ENCODE results near the gene ADAMTS8. TPM values are rescaled to one million over a fixed set of nuclear protein-coding genes. Genes with fewer than 3 reads are reported as not detected.
A peak's percentile ranks its signal among the peaks of the same experiment; 100 is the strongest.

Gene ADAMTS8
- total RNA-seq, 1 experiment from 2014 or later, result 0.15 TPM

- Histone ChIP-seq H3K36me3 (ENCODE audit: control insufficient read depth, insufficient read depth, low read length) (no peaks in the 10 kb centered on the region), H3K4me1 (ENCODE audit: control insufficient read depth, insufficient read depth, low read length) (peaks cover 18% of the 10 kb centered on the region), H3K9me3 (ENCODE audit: control insufficient read depth, insufficient read depth, low read depth, low read length) (no peaks in the 10 kb centered on the region), H3K27me3 (ENCODE audit: control insufficient read depth, insufficient read depth, low read length) (no peaks in the 10 kb centered on the region), H3K27ac (ENCODE audit: low read length) (no peak overlapping the region; the same call in 1 of the 2 replicates), H3K4me3 (ENCODE audit: low read depth in 2 of 2, low read length in 2 of 2) (no peak overlapping the region)
- no peak for ATAC-seq
- ChIA-PET CTCF (interaction anchor here (0.6 kb wide), 1 partner anchor 264 kb away, joined by 3 read pairs; no protein-coding TSS in a partner anchor), POLR2A (no interaction called here)
- no peak for DNase-seq (ENCODE audit: low read depth, low spot score)
- TSS peak; percentile 2 for BruUV-seq (replicated peaks)
- intact Hi-C loops (cut with micrococcal nuclease; ENCODE audit: unreplicated experiment) (no loop called here), in situ Hi-C loops (cut with HindIII; ENCODE audit: low pct_unique_long_range_greater_than_20kb, low sequenced_read_pairs) (no loop called here)
- TF ChIP-seq POLR2AphosphoS5 (IDR thresholded peaks at IDR 0.05; ENCODE audit: low read depth, low read length), result no peak
These were observed 26.3 kb upstream of the ADAMTS8 start for GRCh38 chr11:130454491-130455252.

- no peak for ATAC-seq
- no peak overlapping the region for H3K27ac ChIP-seq (ENCODE audit: low read length)
- no TSS peak for BruUV-seq (replicated peaks)
- TF ChIP-seq TCF7L2 (IDR thresholded peaks at IDR 0.05; ENCODE audit: low read depth, low read length), result no peak
- no peak for TF ChIP-seq SIN3A (IDR thresholded peaks at IDR 0.05; ENCODE audit: borderline replicate concordance, insufficient read depth, low read depth, low read length)
- no peak for TF ChIP-seq POLR2AphosphoS5 (IDR thresholded peaks at IDR 0.05; ENCODE audit: low read depth, low read length)
- no peak for TF ChIP-seq CTCF (IDR thresholded peaks at IDR 0.05)
- no peak for TF ChIP-seq REST (IDR thresholded peaks at IDR 0.05; ENCODE audit: insufficient read depth in 1 of 2, low read depth in 2 of 2, low read length in 1 of 2)
- H3K9me3 ChIP-seq (ENCODE audit: control insufficient read depth, insufficient read depth, low read depth, low read length), result no peaks in the 10 kb centered on the region
- H3K36me3 ChIP-seq (ENCODE audit: control insufficient read depth, insufficient read depth, low read length), result no peaks in the 10 kb centered on the region
- intact Hi-C loops (cut with micrococcal nuclease; ENCODE audit: unreplicated experiment), result no loop called here
- no peak overlapping the region for H3K4me3 ChIP-seq (ENCODE audit: low read depth in 2 of 2, low read length in 2 of 2)
- DNase-seq (ENCODE audit: low read depth, low spot score), result no peak
- in situ Hi-C loops (cut with HindIII; ENCODE audit: low pct_unique_long_range_greater_than_20kb, low sequenced_read_pairs), result no loop called here
- ChIA-PET CTCF (interaction anchor here (1.5 kb wide), 1 partner anchor 409 kb away, joined by 4 read pairs; no protein-coding TSS in a partner anchor), POLR2A (interaction anchor here (0.7 kb wide), 2 partner anchors 10 to 272 kb away, joined by 9 to 10 read pairs; no protein-coding TSS in a partner anchor)
- no peaks in the 10 kb centered on the region for H3K27me3 ChIP-seq (ENCODE audit: control insufficient read depth, insufficient read depth, low read length)
- H3K4me1 ChIP-seq (ENCODE audit: control insufficient read depth, insufficient read depth, low read length), result peaks cover 17% of the 10 kb centered on the region
These were observed 24.5 kb upstream of the ADAMTS8 start for GRCh38 chr11:130452940-130453339.

GRCh38 chr11:130452176-130452575 is 23.8 kb upstream of the ADAMTS8 start:
- no peaks in the 10 kb centered on the region for H3K9me3 ChIP-seq (ENCODE audit: control insufficient read depth, insufficient read depth, low read depth, low read length)
- intact Hi-C loops (cut with micrococcal nuclease; ENCODE audit: unreplicated experiment), result no loop called here
- no peak for TF ChIP-seq POLR2AphosphoS5 (IDR thresholded peaks at IDR 0.05; ENCODE audit: low read depth, low read length)
- no peak for TF ChIP-seq SIN3A (IDR thresholded peaks at IDR 0.05; ENCODE audit: borderline replicate concordance, insufficient read depth, low read depth, low read length)
- TF ChIP-seq TCF7L2 (IDR thresholded peaks at IDR 0.05; ENCODE audit: low read depth, low read length), result no peak
- no peak for TF ChIP-seq REST (IDR thresholded peaks at IDR 0.05; ENCODE audit: insufficient read depth in 1 of 2, low read depth in 2 of 2, low read length in 1 of 2)
- TF ChIP-seq CTCF (IDR thresholded peaks at IDR 0.05), result no peak
- H3K4me1 ChIP-seq (ENCODE audit: control insufficient read depth, insufficient read depth, low read length), result peaks cover 19% of the 10 kb centered on the region
- in situ Hi-C loops (cut with HindIII; ENCODE audit: low pct_unique_long_range_greater_than_20kb, low sequenced_read_pairs), result no loop called here
- H3K27me3 ChIP-seq (ENCODE audit: control insufficient read depth, insufficient read depth, low read length), result no peaks in the 10 kb centered on the region
- BruUV-seq (replicated peaks), result TSS peak; percentile 27
- ATAC-seq (no peak), DNase-seq (ENCODE audit: low read depth, low spot score) (no peak)
- peak overlapping the region; percentile 73 to 89 for H3K4me3 ChIP-seq (ENCODE audit: low read depth in 2 of 2, low read length in 2 of 2)
- ChIA-PET POLR2A (interaction anchor here (0.7 kb wide), 1 partner anchor 10 kb away, joined by 10 read pairs; no protein-coding TSS in a partner anchor), CTCF (interaction anchor here (0.6 to 1.5 kb wide), 3 partner anchors 63 to 410 kb away, joined by 4 to 5 read pairs (median 4); no protein-coding TSS in a partner anchor)
- H3K27ac ChIP-seq (ENCODE audit: low read length), result peak overlapping the region; percentile 44; the same call in 1 of the 2 replicates
- H3K36me3 ChIP-seq (ENCODE audit: control insufficient read depth, insufficient read depth, low read length), result no peaks in the 10 kb centered on the region
